HEK293T (cell line): Measurements from ENCODE around the gene RIOX2.
"Not testable (repeated sequence)": the region's sequence is repeated elsewhere in the genome, so short reads cannot be mapped to it uniquely, and the experiment has no call there.

Source experiments
- CTCF ChIA-PET: fragments of 350-600 bp; formaldehyde crosslinking; extraction: SDS; loops from one replicate; lab custom pipeline; 2021; ENCODE audit warnings: antibody characterized with exemption, inconsistent platforms; lab: Yijun Ruan, JAX
- POLR2A ChIA-PET: fragments of 350-600 bp; formaldehyde crosslinking; extraction: SDS; loops from one replicate; lab custom pipeline; 2020; ENCODE audit warnings: antibody characterized with exemption, inconsistent platforms; lab: Yijun Ruan, JAX
- DNase-seq: peaks from one replicate; pipeline ENCODE4 v3.0.0; 2012; ENCODE audit warnings: mixed read lengths; ENCODE audit errors: extremely low spot score
- ARNT ChIP-seq: fragments of 450-650 bp; IDR thresholded peaks from 2 replicates; pipeline ENCODE4 v1.6.1; 2017; ENCODE audit warnings: mild to moderate bottlenecking
- BHLHE40 ChIP-seq: fragments of 450-650 bp; IDR thresholded peaks from 2 replicates; pipeline ENCODE4 v1.6.1; 2016; ENCODE audit warnings: mild to moderate bottlenecking, moderate library complexity, borderline replicate concordance
- CTBP1 ChIP-seq: fragments of 450-650 bp; IDR thresholded peaks from 2 replicates; pipeline ENCODE4 v1.6.1; 2016; ENCODE audit warnings: borderline replicate concordance
- ELF4 ChIP-seq: fragments of 450-650 bp; IDR thresholded peaks from 2 replicates; pipeline ENCODE4 v1.6.1; 2017; ENCODE audit warnings: antibody characterized with exemption
- FOXA1 ChIP-seq: fragments of 450-650 bp; IDR thresholded peaks from 2 replicates; pipeline ENCODE4 v1.6.1; 2016; ENCODE audit warnings: mild to moderate bottlenecking
- FOXK2 ChIP-seq: fragments of 450-650 bp; IDR thresholded peaks from 2 replicates; pipeline ENCODE4 v1.6.1; 2016; ENCODE audit warnings: mild to moderate bottlenecking
- FOXM1 ChIP-seq: fragments of 450-650 bp; IDR thresholded peaks from 2 replicates; pipeline ENCODE4 v1.6.1; 2017; ENCODE audit warnings: mild to moderate bottlenecking, borderline replicate concordance
- HDGF ChIP-seq: fragments of 450-650 bp; IDR thresholded peaks from 2 replicates; pipeline ENCODE4 v1.6.1; 2017; ENCODE audit warnings: antibody characterized with exemption, borderline replicate concordance
- L3MBTL2 ChIP-seq: fragments of 450-650 bp; conservative IDR thresholded peaks from 2 replicates; pipeline ENCODE4 v1.6.1; 2016; ENCODE audit warnings: mild to moderate bottlenecking
- LEF1 ChIP-seq: fragments of 450-650 bp; IDR thresholded peaks from 2 replicates; pipeline ENCODE4 v1.6.1; 2017; ENCODE audit warnings: mild to moderate bottlenecking, borderline replicate concordance
- NFRKB ChIP-seq: fragments of 450-650 bp; IDR thresholded peaks from 2 replicates; pipeline ENCODE4 v1.6.1; 2016; ENCODE audit warnings: mild to moderate bottlenecking, moderate library complexity
- SP1 ChIP-seq: fragments of 450-650 bp; IDR thresholded peaks from 2 replicates; pipeline ENCODE4 v1.6.1; 2017
- SUZ12 ChIP-seq: fragments of 450-650 bp; IDR thresholded peaks from 2 replicates; pipeline ENCODE4 v1.6.1; 2016; ENCODE audit warnings: mild to moderate bottlenecking
- TARDBP ChIP-seq: fragments of 450-650 bp; IDR thresholded peaks from 2 replicates; pipeline ENCODE4 v1.6.1; 2016
- ZNF384 ChIP-seq: fragments of 450-650 bp; IDR thresholded peaks from 2 replicates; pipeline ENCODE4 v1.6.1; 2016
- TF ChIP-seq, protein P1 (sequence below): fragments of 450-650 bp; IDR thresholded peaks from 2 replicates; pipeline ENCODE4 v1.6.1; 2016

Gene RIOX2

DNA sequence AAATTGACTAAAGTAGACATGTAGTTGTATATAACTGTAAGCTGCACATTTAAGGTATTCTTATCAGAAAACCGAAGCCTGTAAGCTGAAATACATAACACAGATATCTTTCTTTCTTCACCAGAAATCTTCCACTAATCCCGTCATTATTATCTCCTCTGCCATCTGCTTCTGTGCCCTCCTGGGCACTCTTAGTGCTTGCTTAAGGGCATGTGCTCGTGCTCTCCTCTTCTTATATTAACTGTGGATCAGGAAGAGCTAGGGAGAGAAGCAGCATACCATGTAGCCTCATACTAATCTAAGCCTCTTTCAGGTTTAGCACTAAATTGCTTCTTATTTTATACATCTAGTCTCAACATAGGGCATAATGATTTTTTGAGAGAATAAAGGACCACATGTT, 60.8 kb downstream of the RIOX2 start:
- no peak for DNase-seq
- ChIA-PET CTCF (no interaction called here), POLR2A (no interaction called here)
- TF ChIP-seq FOXM1 (no peak), NFRKB (no peak), TARDBP (no peak), LEF1 (no peak), SUZ12 (no peak), FOXA1 (no peak), BHLHE40 (no peak), CTBP1 (no peak), HDGF (no peak), FOXK2 (no peak), ZNF384 (no peak), ARNT (no peak), L3MBTL2 (no peak), SP1 (no peak), ELF4 (no peak)
- TF ChIP-seq, protein P1, sequence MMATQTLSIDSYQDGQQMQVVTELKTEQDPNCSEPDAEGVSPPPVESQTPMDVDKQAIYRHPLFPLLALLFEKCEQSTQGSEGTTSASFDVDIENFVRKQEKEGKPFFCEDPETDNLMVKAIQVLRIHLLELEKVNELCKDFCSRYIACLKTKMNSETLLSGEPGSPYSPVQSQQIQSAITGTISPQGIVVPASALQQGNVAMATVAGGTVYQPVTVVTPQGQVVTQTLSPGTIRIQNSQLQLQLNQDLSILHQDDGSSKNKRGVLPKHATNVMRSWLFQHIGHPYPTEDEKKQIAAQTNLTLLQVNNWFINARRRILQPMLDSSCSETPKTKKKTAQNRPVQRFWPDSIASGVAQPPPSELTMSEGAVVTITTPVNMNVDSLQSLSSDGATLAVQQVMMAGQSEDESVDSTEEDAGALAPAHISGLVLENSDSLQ = no peak

DNA sequence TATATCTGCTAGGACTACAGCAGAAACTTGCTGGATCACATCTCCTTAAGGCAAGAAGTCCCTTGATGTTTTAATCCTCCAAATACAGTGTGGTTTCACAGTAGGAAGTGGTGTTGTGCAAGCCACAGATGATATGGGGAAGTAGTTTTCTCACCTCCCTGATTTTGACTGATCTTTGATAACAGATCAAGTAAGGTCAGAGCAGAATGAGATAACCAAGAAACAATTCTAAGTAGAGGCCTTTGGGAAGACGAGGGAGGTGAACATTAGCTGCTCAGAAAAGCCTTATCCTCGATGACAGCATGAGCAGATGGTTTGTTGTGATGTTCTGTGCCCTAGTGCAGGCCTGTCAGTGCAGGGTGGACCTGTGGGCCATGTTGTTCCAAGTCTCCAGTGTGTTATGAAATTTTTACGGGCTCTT, 61.3 kb downstream of the RIOX2 start:
- DNase-seq = no peak
- TF ChIP-seq, protein P1 = no peak
- TF ChIP-seq FOXA1 (no peak), SP1 (no peak), L3MBTL2 (no peak), LEF1 (no peak), FOXM1 (no peak), ARNT (no peak), ZNF384 (no peak), SUZ12 (no peak), ELF4 (no peak), BHLHE40 (no peak), TARDBP (no peak)

GRCh38 chr3:97910236-97910831, 61.9 kb downstream of the RIOX2 start:
- DNase-seq = not testable (repeated sequence)

More for the DNA sequence above, 61.3 kb downstream of the RIOX2 start:
- ChIA-PET POLR2A (no interaction called here), CTCF (no interaction called here)

DNA sequence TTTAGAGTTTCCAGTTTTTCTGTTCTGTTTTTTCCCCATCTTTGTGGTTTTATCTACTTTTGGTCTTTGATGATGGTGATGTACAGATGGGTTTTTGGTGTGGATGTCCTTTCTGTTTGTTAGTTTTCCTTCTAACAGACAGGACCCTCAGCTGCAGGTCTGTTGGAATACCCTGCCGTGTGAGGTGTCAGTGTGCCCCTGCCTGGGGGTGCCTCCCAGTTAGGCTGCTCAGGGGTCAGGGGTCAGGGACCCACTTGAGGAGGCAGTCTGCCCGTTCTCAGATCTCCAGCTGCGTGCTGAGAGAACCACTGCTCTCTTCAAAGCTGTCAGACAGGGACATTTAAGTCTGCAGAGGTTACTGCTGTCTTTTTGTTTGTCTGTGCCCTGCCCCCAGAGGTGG, 62.4 kb downstream of the RIOX2 start:
- CTCF ChIA-PET, DNase-seq, POLR2A ChIA-PET: not testable (repeated sequence)

More at GRCh38 chr3:97910236-97910831, 61.9 kb downstream of the RIOX2 start:
- POLR2A ChIA-PET, CTCF ChIA-PET: not testable (repeated sequence)
- TF ChIP-seq L3MBTL2 = peak; percentile 28; the same call in 1 of the 2 replicates

GRCh38 chr3:97901313-97902248, 70.7 kb downstream of the RIOX2 start:
- no peak for DNase-seq
- ChIA-PET CTCF (no interaction called here), POLR2A (no interaction called here)
- no peak for TF ChIP-seq FOXM1
- TF ChIP-seq L3MBTL2 = no peak
- no peak for TF ChIP-seq NFRKB
- no peak for TF ChIP-seq TARDBP
- TF ChIP-seq SUZ12 = no peak
- TF ChIP-seq ELF4 = no peak

DNA sequence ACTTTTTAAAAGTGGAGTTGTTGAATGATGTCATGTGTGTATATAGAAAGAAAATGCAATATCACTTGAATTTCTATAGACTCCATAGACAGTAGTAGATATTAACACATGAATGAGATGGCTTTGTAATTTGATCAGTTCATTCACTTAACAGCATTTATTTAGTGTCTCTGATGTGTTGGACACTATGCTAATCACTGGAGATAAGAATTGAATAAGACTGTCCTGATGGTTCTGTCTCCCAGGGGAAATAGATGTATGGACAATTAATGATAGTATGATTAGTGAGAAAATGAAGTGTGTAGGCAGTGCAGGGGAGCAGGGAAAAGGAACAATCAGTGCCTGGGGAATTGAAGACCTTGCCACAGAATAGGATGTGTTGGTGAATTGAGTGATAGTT, 72.9 kb downstream of the RIOX2 start:
- no peak for TF ChIP-seq TARDBP
- no peak for TF ChIP-seq SP1
- TF ChIP-seq BHLHE40 = no peak
- no peak for TF ChIP-seq ZNF384
- no peak for TF ChIP-seq ELF4
- TF ChIP-seq, protein P1 = no peak
- no peak for TF ChIP-seq HDGF
- TF ChIP-seq CTBP1 = no peak
- no peak for TF ChIP-seq NFRKB
- no peak for TF ChIP-seq ARNT
- no peak for TF ChIP-seq SUZ12
- TF ChIP-seq L3MBTL2 = no peak
- TF ChIP-seq FOXM1 = no peak
- no peak for TF ChIP-seq LEF1
- TF ChIP-seq FOXA1 = no peak
- TF ChIP-seq FOXK2 = no peak
- CTCF ChIA-PET = no interaction called here
- DNase-seq = no peak
- POLR2A ChIA-PET = no interaction called here
